IMR-90 (cell line): ENCODE measurements around the gene RTN4RL2. TPM values are rescaled to one million over a fixed set of nuclear protein-coding genes. Genes with fewer than 3 reads are reported as not detected.

Experiments
- ATAC-seq: fragments of 200-7000 bp; cut with Tn5 transposase; 2 replicates; pipeline ENCODE4 v1.9.1; 2020; ENCODE audit warnings: low read depth, mild to moderate bottlenecking, moderate library complexity
- BruUV-seq: library from RNA; stranded (reverse); fragments of 400-500 nt; replicated peaks from 2 replicates; lab custom pipeline; 2021; lab: Mats Ljungman, UMichigan
- CTCF ChIA-PET: fragments of 300-600 bp; formaldehyde crosslinking; extraction: SDS; loops from one replicate; lab custom pipeline; 2021; ENCODE audit warnings: antibody characterized with exemption; lab: Yijun Ruan, JAX
- POLR2A ChIA-PET: fragments of 300-600 bp; sonication (Branson Sonifier 250); formaldehyde crosslinking; loops from one replicate; lab custom pipeline; 2022; ENCODE audit warnings: antibody characterized with exemption; ENCODE audit not compliant: unreplicated experiment; lab: Charles Lee
- DNase-seq: peaks from one replicate; pipeline ENCODE4 v3.0.0; 2013
- H2AFZ ChIP-seq: replicated peaks from 2 replicates; pipeline ENCODE3; 2013; ENCODE audit warnings: low read length, mild to moderate bottlenecking; ENCODE audit not compliant: poor library complexity
- H2AK5ac ChIP-seq: 2 replicates; pipeline ENCODE4 v1.6.1; 2013; ENCODE audit warnings: low read depth, low read length, inconsistent platforms
- H2AK9ac ChIP-seq: replicated peaks from 2 replicates; pipeline ENCODE3; 2013; ENCODE audit warnings: mild to moderate bottlenecking, low read depth, low read length, moderate library complexity; ENCODE audit not compliant: poor library complexity
- H2BK120ac ChIP-seq: 2 replicates; pipeline ENCODE4 v1.6.1; 2013; ENCODE audit warnings: low read depth, low read length, inconsistent platforms
- H2BK15ac ChIP-seq: 3 replicates; pipeline ENCODE4 v1.6.1; 2013; ENCODE audit warnings: low read depth, low read length, inconsistent platforms
- H2BK20ac ChIP-seq: 2 replicates; pipeline ENCODE4 v1.6.1; 2013; ENCODE audit warnings: low read depth, mild to moderate bottlenecking, inconsistent platforms, low read length, moderate library complexity
- H2BK5ac ChIP-seq: 2 replicates; pipeline ENCODE4 v1.6.1; 2013; ENCODE audit warnings: mild to moderate bottlenecking, low read depth, low read length, inconsistent platforms; ENCODE audit not compliant: poor library complexity, severe bottlenecking
- H3K14ac ChIP-seq: replicated peaks from 2 replicates; pipeline ENCODE4 v1.6.1; 2013; ENCODE audit warnings: low read depth, low read length, inconsistent platforms
- H3K18ac ChIP-seq: 2 replicates; pipeline ENCODE4 v1.6.1; 2013; ENCODE audit warnings: low read depth, low read length, control low read depth
- H3K23ac ChIP-seq: 2 replicates; pipeline ENCODE4 v1.6.1; 2013; ENCODE audit warnings: low read depth, low read length, inconsistent platforms
- H3K27ac ChIP-seq: 2 replicates; pipeline ENCODE4 v1.5.1; 2013; ENCODE audit warnings: mild to moderate bottlenecking, control low read depth, low read length; ENCODE audit not compliant: insufficient read depth
- H3K27me3 ChIP-seq: 2 replicates; pipeline ENCODE4 v1.6.1; 2013; ENCODE audit warnings: low read length; ENCODE audit not compliant: control insufficient read depth, insufficient read depth
- H3K36me3 ChIP-seq: 2 replicates; pipeline ENCODE4 v1.6.1; 2013; ENCODE audit warnings: low read length, mixed read lengths; ENCODE audit not compliant: control insufficient read depth, insufficient read depth
- H3K4ac ChIP-seq: 2 replicates; pipeline ENCODE4 v1.6.1; 2013; ENCODE audit warnings: low read depth, low read length, inconsistent platforms
- H3K4me1 ChIP-seq: 2 replicates; pipeline ENCODE4 v1.6.1; 2013; ENCODE audit warnings: low read length, mixed read lengths; ENCODE audit not compliant: control insufficient read depth, insufficient read depth
- H3K4me2 ChIP-seq: 2 replicates; pipeline ENCODE4 v1.6.1; 2013; ENCODE audit warnings: low read depth, mild to moderate bottlenecking, control low read depth, low read length, moderate library complexity
- H3K4me3 ChIP-seq: 2 replicates; pipeline ENCODE4 v1.5.1; 2013; ENCODE audit warnings: low read depth, mild to moderate bottlenecking, control low read depth, low read length, moderate library complexity; ENCODE audit not compliant: insufficient read depth
- H3K56ac ChIP-seq: 2 replicates; pipeline ENCODE4 v1.6.1; 2013; ENCODE audit warnings: low read length, inconsistent platforms; ENCODE audit not compliant: insufficient read depth; ENCODE audit errors: extremely low read depth
- H3K79me1 ChIP-seq, 2 experiments: 2 replicates each; pipeline ENCODE4 v1.6.1; 2013; ENCODE audit warnings: low read length in 2 of 2, inconsistent platforms in 1 of 2, low read depth in 1 of 2
- H3K9ac ChIP-seq: 2 replicates; pipeline ENCODE4 v1.6.1; 2013; ENCODE audit warnings: low read depth, low read length, control low read depth
- H3K9me1 ChIP-seq: 2 replicates; pipeline ENCODE4 v1.6.1; 2013; ENCODE audit warnings: low read length, inconsistent platforms; ENCODE audit not compliant: insufficient read depth
- H3K9me3 ChIP-seq: 2 replicates; pipeline ENCODE4 v1.6.1; 2013; ENCODE audit warnings: low read length; ENCODE audit not compliant: control insufficient read depth, insufficient read depth
- H4K20me1 ChIP-seq: 2 replicates; pipeline ENCODE4 v1.6.1; 2013; ENCODE audit warnings: low read length, inconsistent platforms; ENCODE audit not compliant: insufficient read depth
- H4K5ac ChIP-seq: 2 replicates; pipeline ENCODE4 v1.6.1; 2013; ENCODE audit warnings: mild to moderate bottlenecking, low read depth, low read length, control low read depth
- H4K8ac ChIP-seq, 2 experiments: 2 replicates each; pipeline ENCODE4 v1.6.1; 2013; ENCODE audit warnings: low read depth in 2 of 2, low read length in 2 of 2, control low read depth in 1 of 2, inconsistent platforms in 1 of 2
- H4K91ac ChIP-seq: 2 replicates; pipeline ENCODE4 v1.6.1; 2013; ENCODE audit warnings: low read depth, low read length, inconsistent platforms; ENCODE audit not compliant: insufficient read depth
- BHLHE40 ChIP-seq: fragments of 150-350 bp; IDR thresholded peaks from 2 replicates; pipeline ENCODE4 v1.6.1; 2016; ENCODE audit warnings: mild to moderate bottlenecking, low read depth, low read length
- MAFK ChIP-seq: IDR thresholded peaks from 2 replicates; pipeline ENCODE4 v1.6.1; 2012; ENCODE audit warnings: low read depth, low read length, improper control_type of control experiment
- RAD21 ChIP-seq: IDR thresholded peaks from 2 replicates; pipeline ENCODE4 v1.6.1; 2012; ENCODE audit warnings: low read length, improper control_type of control experiment
- WGBS, 2 experiments: methylation state at CpG; one replicate each; pipeline versions ENCODE4 v1.1.5 to v1.1.7; 2013; ENCODE audit warnings: missing lambda C conversion rate in 2 of 2; ENCODE audit not compliant: insufficient read length in 1 of 2; ENCODE audit errors: extremely low coverage in 2 of 2; 5-methylcytosine and 5-hydroxymethylcytosine counted together
- dilution Hi-C: fragments of 300-500 bp; cut with HindIII; formaldehyde crosslinking; loops from one replicate; pipeline ENCODE4 v1.14.3; 2018; ENCODE audit warnings: low sequenced_read_pairs; ENCODE audit not compliant: unreplicated experiment
- in situ Hi-C: fragments of 300-500 bp; cut with MboI; formaldehyde crosslinking; loops from 3 replicates; pipeline ENCODE4 v1.14.3; 2019; ENCODE audit warnings: low sequenced_read_pairs, inconsistent platforms, mixed read lengths
- intact Hi-C: fragments of 100-400 bp; cut with micrococcal nuclease; formaldehyde crosslinking; loops from 2 replicates; pipeline ENCODE4 v1.10.0; 2022
- polyA plus RNA-seq, 3 experiments: library from polyadenylated mRNA; depleted of rRNA; stranded (reverse); fragments of >200 nt; gene quantifications; 2 replicates each; pipeline ENCODE4 v1.2.3, GENCODE V29; 2012; ENCODE audit warnings: low replicate concordance in 1 of 3
- total RNA-seq: library from RNA; depleted of rRNA; stranded (reverse); fragments of >200 nt; gene quantifications from 2 replicates; pipeline ENCODE4 v1.2.3, GENCODE V29; 2012

The RTN4RL2 gene
- total and polyA plus RNA-seq, 2 of the 4 experiments (the other 2 are of a cell fraction): 1.5 TPM; not detected in 1

GRCh38 chr11:57473285-57473841 is 13.0 kb downstream of the RTN4RL2 start:
- Histone ChIP-seq H4K8ac (no peak overlapping the region), H2BK20ac (no peak overlapping the region), H3K9me3 (no peaks in the 10 kb centered on the region), H3K4me3 (no peak overlapping the region), H2AK5ac (no peak overlapping the region), H3K23ac (no peak overlapping the region), H2BK120ac (no peak overlapping the region), H2BK15ac (no peak overlapping the region), H4K91ac (no peak overlapping the region), H3K79me1 (no peaks in the 10 kb centered on the region), H3K9ac (no peak overlapping the region), H4K20me1 (no peaks in the 10 kb centered on the region; the same call in 1 of the 2 replicates), H3K27ac (no peak overlapping the region), H3K4me2 (no peak overlapping the region), H4K5ac (no peak overlapping the region), H3K36me3 (no peaks in the 10 kb centered on the region), H2AK9ac (no peak overlapping the region), H2BK5ac (no peak overlapping the region), H3K18ac (no peak overlapping the region), H3K9me1 (no peaks in the 10 kb centered on the region), H3K56ac (no peak overlapping the region), H3K4me1 (no peaks in the 10 kb centered on the region), H2AFZ (no peak overlapping the region), H3K4ac (no peak overlapping the region), H3K14ac (no peak overlapping the region), H3K27me3 (peaks cover 35% of the 10 kb centered on the region)
- TF ChIP-seq MAFK (no peak), BHLHE40 (no peak), RAD21 (no peak)
- dilution Hi-C loops (no loop called here), in situ Hi-C loops (no loop called here), intact Hi-C loops (no loop called here)
- BruUV-seq: no TSS peak
- WGBS, 2 experiments: 17% methylated on average over 2 of the region's 6 CpGs; no CpG with 5 or more reads in 1 of the 2 experiments
- ChIA-PET POLR2A (no interaction called here), CTCF (interaction anchor here (0.7 to 1.4 kb wide), 4 partner anchors 9 to 54 kb away, joined by 3 to 6 read pairs (median 4); no protein-coding TSS in a partner anchor)
- DNase-seq: no peak
- no peak for ATAC-seq
